Kidney (tissue), 14 donors: Measurements from ENCODE around the gene CRIM1. TPM values are rescaled to one million over a fixed set of nuclear protein-coding genes. Genes with fewer than 3 reads are reported as not detected.

ENCODE experiments used
- DNase-seq, 5 donors: peaks; one replicate each; pipeline ENCODE4 v3.0.0-alpha.2; 2013 to 2020
- FAIRE-seq: peaks from 2 replicates; lab custom pipeline; 2012; peaks lifted over from hg19 to GRCh38; lab: Jason Lieb, UNC
- H3K27ac ChIP-seq, 2 donors: one replicate each; pipeline ENCODE4 v1.7.0; 2013; ENCODE audit warnings: low read depth in 2 of 2, low read length in 2 of 2, inconsistent platforms in 1 of 2
- H3K27me3 ChIP-seq: one replicate; pipeline ENCODE4 v1.7.1; 2013; ENCODE audit warnings: low read length, inconsistent platforms; ENCODE audit not compliant: control insufficient read depth, insufficient read depth
- H3K36me3 ChIP-seq, 3 donors: one replicate each; pipeline versions ENCODE4 v1.7.0 to v1.7.1; 2013; ENCODE audit warnings: low read length in 3 of 3, control low read depth in 1 of 3, inconsistent platforms in 1 of 3; ENCODE audit not compliant: insufficient read depth in 3 of 3, control insufficient read depth in 2 of 3
- H3K4me1 ChIP-seq, 3 donors: one replicate each; pipeline versions ENCODE4 v1.7.0 to v1.7.1; 2013; ENCODE audit warnings: low read length in 3 of 3, inconsistent platforms in 1 of 3, low read depth in 1 of 3; ENCODE audit not compliant: control insufficient read depth in 2 of 3, insufficient read depth in 2 of 3
- H3K4me3 ChIP-seq, 3 donors: one replicate each; pipeline versions ENCODE4 v1.7.0 to v1.8.1; 2013; ENCODE audit warnings: low read length in 3 of 3, control low read depth in 1 of 3, inconsistent platforms in 1 of 3
- H3K9ac ChIP-seq, 3 donors: one replicate each; pipeline versions ENCODE4 v1.7.0 to v1.7.1; 2013; ENCODE audit warnings: low read length in 3 of 3, control low read depth in 1 of 3, inconsistent platforms in 1 of 3
- H3K9me3 ChIP-seq, 3 donors: one replicate each; pipeline versions ENCODE4 v1.7.0 to v1.7.1; 2013; ENCODE audit warnings: low read length in 3 of 3, control low read depth in 1 of 3, inconsistent platforms in 1 of 3; ENCODE audit not compliant: control insufficient read depth in 2 of 3, insufficient read depth in 1 of 3
- CTCF ChIP-seq: IDR thresholded peaks from 3 replicates; pipeline ENCODE4 v1.5.1; 2012; ENCODE audit warnings: mild to moderate bottlenecking, moderate library complexity, borderline replicate concordance; ENCODE audit not compliant: insufficient read depth; ENCODE audit errors: extremely low read depth
- intact Hi-C: fragments of 100-400 bp; cut with DNase I; formaldehyde crosslinking; loops from one replicate; pipeline ENCODE4 v1.11.1; 2022
- polyA plus RNA-seq: library from polyadenylated mRNA; stranded (reverse); fragments of 350-450 nt; fragmentation: Illumina TruSeq; extraction: RNeasy Lipid Tissue Mini Kit (QIAGEN cat#74804); gene quantifications from one replicate; pipeline ENCODE4 v1.2.3, GENCODE V29; 2014; ENCODE audit warnings: low read depth, low replicate concordance; ENCODE audit not compliant: insufficient read depth
- total RNA-seq: library from RNA; stranded (reverse); fragmentation: NEBNext Ultra II Directional; extraction: Animal tissue kit (Norgen Biotek cat#: 25700); gene quantifications from one replicate; pipeline ENCODE4 v1.2.1, GENCODE V29; 2021
- donor health status: control.
- donor health status: control.
- donor health status: control.
- donor health status: control.
- donor health status: control.
- donor health status: DM: yes; HTN: yes; CAD: no.
- donor health status: Normal renal cell carcinoma (clear cell type).

Gene CRIM1
- total and polyA plus RNA-seq, 2 donors from 2014 or later, result 47.2 to 154 TPM

GRCh38 chr2:36555789-36556188, 200.2 kb downstream of the CRIM1 start:
- no peak overlapping the region for H3K9ac ChIP-seq
- FAIRE-seq (no peak), DNase-seq (no peak)
- peaks cover 7 to 14% (median 10%) of the 10 kb centered on the region in 3 donors for H3K36me3 ChIP-seq
- no peaks in the 10 kb centered on the region for H3K9me3 ChIP-seq
- no peak for TF ChIP-seq CTCF
- no peak overlapping the region for H3K27ac ChIP-seq
- no peaks in the 10 kb centered on the region for H3K27me3 ChIP-seq
- H3K4me3 ChIP-seq, result no peak overlapping the region
- intact Hi-C loops, result no loop called here
- no peaks in the 10 kb centered on the region for H3K4me1 ChIP-seq

- intact Hi-C loops, result no loop called here
- Histone ChIP-seq H3K36me3 (peaks cover 4 to 11% (median 7%) of the 10 kb centered on the region in 3 donors), H3K4me1 (peaks cover 0 to 7% (median 2%) of the 10 kb centered on the region in 3 donors), H3K9me3 (no peaks in the 10 kb centered on the region), H3K4me3 (no peak overlapping the region), H3K9ac (no peak overlapping the region), H3K27me3 (no peaks in the 10 kb centered on the region), H3K27ac (no peak overlapping the region)
- DNase-seq, result no peak
- TF ChIP-seq CTCF, result no peak
- no peak for FAIRE-seq
Observed at GRCh38 chr2:36556842-36557241, 201.3 kb downstream of the CRIM1 start.

- FAIRE-seq, result no peak
- Histone ChIP-seq H3K27me3 (no peaks in the 10 kb centered on the region), H3K4me3 (no peak overlapping the region), H3K36me3 (peaks cover 0 to 9% (median 5%) of the 10 kb centered on the region in 3 donors), H3K9ac (no peak overlapping the region), H3K4me1 (peaks cover 0 to 10% (median 2%) of the 10 kb centered on the region in 3 donors), H3K9me3 (no peaks in the 10 kb centered on the region), H3K27ac (no peak overlapping the region)
- TF ChIP-seq CTCF, result no peak
- intact Hi-C loops, result no loop called here
- DNase-seq, result no peak
Observed at GRCh38 chr2:36559221-36559942, 203.8 kb downstream of the CRIM1 start.

GRCh38 chr2:36560726-36561125, 205.1 kb downstream of the CRIM1 start:
- intact Hi-C loops, result no loop called here
- Histone ChIP-seq H3K4me1 (peaks cover 0 to 10% (median 2%) of the 10 kb centered on the region in 3 donors), H3K9me3 (no peaks in the 10 kb centered on the region), H3K4me3 (no peak overlapping the region), H3K27ac (no peak overlapping the region), H3K9ac (no peak overlapping the region), H3K27me3 (no peaks in the 10 kb centered on the region), H3K36me3 (peaks cover 0 to 9% (median 2%) of the 10 kb centered on the region in 3 donors)
- TF ChIP-seq CTCF, result no peak
- FAIRE-seq, result no peak
- DNase-seq, result no peak
